MM.1S (cell line): Measurements from ENCODE around the gene TMEM72.

ENCODE experiments used
- DNase-seq: peaks from one replicate; pipeline ENCODE4 v3.0.0-alpha.2; 2015
- H2AFZ ChIP-seq: fragments of 300-600 bp; sonication (generic); 2 replicates; pipeline ENCODE4 v1.6.0; 2016; ENCODE audit warnings: antibody characterized with exemption, low read length
- H3F3A ChIP-seq: fragments of 300-600 bp; sonication (generic); 2 replicates; pipeline ENCODE4 v1.6.1; 2016; ENCODE audit warnings: mild to moderate bottlenecking, antibody characterized with exemption, low read length, moderate library complexity, mixed read lengths; ENCODE audit not compliant: insufficient read depth
- H3K27ac ChIP-seq: fragments of 300-600 bp; sonication (generic); 2 replicates; pipeline ENCODE4 v1.5.1; 2016; ENCODE audit warnings: mild to moderate bottlenecking, low read length
- H3K27me3 ChIP-seq: fragments of 300-600 bp; sonication (generic); replicated peaks from 2 replicates; pipeline ENCODE4 v1.6.0; 2016; ENCODE audit warnings: low read length; ENCODE audit not compliant: insufficient read depth
- H3K36me3 ChIP-seq: fragments of 300-600 bp; sonication (generic); replicated peaks from 2 replicates; pipeline ENCODE4 v1.6.1; 2016; ENCODE audit warnings: mild to moderate bottlenecking, low read length, mixed read lengths; ENCODE audit not compliant: insufficient read depth
- H3K4me1 ChIP-seq: fragments of 300-600 bp; sonication (generic); 2 replicates; pipeline ENCODE4 v1.6.1; 2016; ENCODE audit warnings: low read length, mixed read lengths
- H3K4me2 ChIP-seq: fragments of 300-600 bp; sonication (generic); 2 replicates; pipeline ENCODE4 v1.6.0; 2016; ENCODE audit warnings: low read depth, low read length
- H3K4me3 ChIP-seq: fragments of 300-600 bp; sonication (generic); 2 replicates; pipeline ENCODE4 v1.5.1; 2016; ENCODE audit warnings: low read length, mixed read lengths
- H3K79me2 ChIP-seq: fragments of 300-600 bp; sonication (generic); 2 replicates; pipeline ENCODE4 v1.6.1; 2016; ENCODE audit warnings: mixed run types, low read length, mixed read lengths
- H3K9ac ChIP-seq: fragments of 300-600 bp; sonication (generic); 2 replicates; pipeline ENCODE4 v1.6.1; 2016; ENCODE audit warnings: low read length, mixed read lengths
- H3K9me2 ChIP-seq: fragments of 300-600 bp; sonication (generic); replicated peaks from 2 replicates; pipeline ENCODE4 v1.6.1; 2016; ENCODE audit warnings: mild to moderate bottlenecking, low read length, mixed read lengths; ENCODE audit not compliant: insufficient read depth
- H3K9me3 ChIP-seq: fragments of 300-600 bp; sonication (generic); replicated peaks from 2 replicates; pipeline ENCODE4 v1.6.1; 2016; ENCODE audit warnings: mild to moderate bottlenecking, low read length, mixed read lengths; ENCODE audit not compliant: insufficient read depth
- H4K20me1 ChIP-seq: fragments of 300-600 bp; sonication (generic); 2 replicates; pipeline ENCODE4 v1.6.1; 2016; ENCODE audit warnings: mild to moderate bottlenecking, low read length, moderate library complexity, mixed read lengths; ENCODE audit not compliant: insufficient read depth
- CTCF ChIP-seq: fragments of 300-600 bp; sonication (generic); IDR thresholded peaks from 2 replicates; pipeline ENCODE4 v1.5.1; 2016; ENCODE audit warnings: antibody characterized with exemption, low read length, mixed read lengths
- EZH2 ChIP-seq: fragments of 300-600 bp; sonication (generic); optimal IDR thresholded peaks from 2 replicates; pipeline ENCODE3; 2017; ENCODE audit warnings: low read depth, mild to moderate bottlenecking, antibody characterized with exemption, low read length, mixed read lengths
- EZH2phosphoT487 ChIP-seq: fragments of 300-600 bp; sonication (generic); IDR thresholded peaks from 2 replicates; pipeline ENCODE4 v1.6.1; 2018; ENCODE audit warnings: antibody characterized with exemption, low read length

Gene TMEM72

GRCh38 chr10:44874166-44874565 is 37.0 kb upstream of the TMEM72 start:
- no peaks in the 10 kb centered on the region for H3K79me2 ChIP-seq
- H3F3A ChIP-seq = no peaks in the 10 kb centered on the region
- H3K9ac ChIP-seq = no peak overlapping the region
- H4K20me1 ChIP-seq = no peaks in the 10 kb centered on the region
- no peak overlapping the region for H3K4me3 ChIP-seq
- no peak overlapping the region for H3K4me2 ChIP-seq
- DNase-seq = no peak
- H3K27me3 ChIP-seq = no peaks in the 10 kb centered on the region
- H3K9me2 ChIP-seq = no peaks in the 10 kb centered on the region
- no peak for TF ChIP-seq EZH2phosphoT487
- TF ChIP-seq CTCF = no peak
- no peak for TF ChIP-seq EZH2
- no peak overlapping the region for H2AFZ ChIP-seq
- H3K4me1 ChIP-seq = no peaks in the 10 kb centered on the region
- H3K36me3 ChIP-seq = no peaks in the 10 kb centered on the region
- no peak overlapping the region for H3K27ac ChIP-seq
- H3K9me3 ChIP-seq = no peaks in the 10 kb centered on the region

GRCh38 chr10:44878706-44879530 is 32.2 kb upstream of the TMEM72 start:
- Histone ChIP-seq H3K79me2 (no peaks in the 10 kb centered on the region), H3K9ac (no peak overlapping the region), H2AFZ (0 out of 2 replicates have a peak overlapping the region, but pooled peaks have one; percentile 20), H3K4me2 (peak overlapping the region; percentile 26), H3K27me3 (no peaks in the 10 kb centered on the region), H3K36me3 (no peaks in the 10 kb centered on the region), H4K20me1 (no peaks in the 10 kb centered on the region), H3K4me3 (peak overlapping the region; percentile 36; the same call in 1 of the 2 replicates), H3K9me3 (no peaks in the 10 kb centered on the region), H3K9me2 (no peaks in the 10 kb centered on the region), H3F3A (peaks cover 9% of the 10 kb centered on the region; the same call in 1 of the 2 replicates), H3K27ac (no peak overlapping the region), H3K4me1 (peaks cover 21% of the 10 kb centered on the region)
- TF ChIP-seq CTCF (no peak), EZH2phosphoT487 (no peak), EZH2 (no peak)
- peak; percentile 57 for DNase-seq

GRCh38 chr10:44879531-44879899 is 31.6 kb upstream of the TMEM72 start:
- H3K4me3 ChIP-seq = no peak overlapping the region
- peak overlapping the region; percentile 26; the same call in 1 of the 2 replicates for H3K4me2 ChIP-seq
- H3K36me3 ChIP-seq = no peaks in the 10 kb centered on the region
- H3K9ac ChIP-seq = no peak overlapping the region
- H3K27me3 ChIP-seq = no peaks in the 10 kb centered on the region
- DNase-seq = no peak
- no peak overlapping the region for H2AFZ ChIP-seq
- no peaks in the 10 kb centered on the region for H3K9me2 ChIP-seq
- no peak overlapping the region for H3K27ac ChIP-seq
- no peaks in the 10 kb centered on the region for H3K79me2 ChIP-seq
- H3F3A ChIP-seq = peaks cover 9% of the 10 kb centered on the region; the same call in 1 of the 2 replicates
- no peak for TF ChIP-seq EZH2phosphoT487
- TF ChIP-seq CTCF = no peak
- no peak for TF ChIP-seq EZH2
- H4K20me1 ChIP-seq = no peaks in the 10 kb centered on the region
- peaks cover 21% of the 10 kb centered on the region for H3K4me1 ChIP-seq
- no peaks in the 10 kb centered on the region for H3K9me3 ChIP-seq
